Measurements from ENCODE around the gene ALX3. TPM values are rescaled to one million over a fixed set of nuclear protein-coding genes. Genes with fewer than 3 reads are reported as not detected.

The ALX3 gene
- total RNA-seq, 1 experiment from 2014 or later: not detected

DNA sequence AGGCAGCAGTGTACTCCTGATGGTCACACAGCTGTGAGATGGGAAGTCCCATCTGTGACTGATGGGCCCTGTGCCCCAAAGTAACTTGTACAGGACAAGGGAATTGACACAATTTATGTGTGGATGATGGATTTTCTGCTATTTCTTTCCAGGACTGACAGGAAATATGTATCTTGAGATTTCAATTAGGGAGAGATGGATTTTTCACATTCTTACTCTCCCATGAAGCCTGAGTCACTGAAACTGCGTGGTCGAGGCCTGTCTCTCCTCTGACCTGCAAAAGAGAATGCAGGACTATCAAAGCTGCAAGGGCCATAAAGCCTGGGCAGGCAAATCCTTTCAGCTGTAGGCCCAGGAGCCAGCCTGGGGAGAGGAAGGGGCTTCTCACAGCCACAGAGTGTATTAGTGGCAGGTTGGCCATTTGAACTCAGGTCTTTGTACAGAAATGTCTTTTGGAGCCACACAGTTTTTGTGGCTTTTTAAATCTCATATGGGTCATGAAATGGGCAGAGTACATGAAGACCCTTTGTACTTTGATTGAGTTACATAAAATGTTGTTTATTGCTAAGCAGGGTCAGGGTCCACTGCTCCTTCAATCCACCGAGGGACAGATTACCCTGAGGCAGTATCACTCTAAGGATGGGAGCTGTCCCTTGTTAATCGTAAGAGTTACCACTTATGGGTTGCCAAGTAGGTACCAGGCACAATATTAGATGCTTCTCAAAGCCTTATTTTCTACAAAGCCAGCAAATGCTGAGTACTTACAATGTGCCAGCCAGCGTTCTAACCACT lies 14.8 kb downstream of the ALX3 start:
- intact Hi-C loops (cut with micrococcal nuclease; ENCODE audit: unreplicated experiment): no loop called here
- Mint-ChIP-seq H3K36me3 (ENCODE audit: insufficient read depth, unreplicated experiment) (peaks cover 24% of the 10 kb centered on the region), H3K4me3 (ENCODE audit: low read depth, unreplicated experiment) (no peak overlapping the region), H3K27ac (ENCODE audit: unreplicated experiment) (no peak overlapping the region), H3K9me3 (ENCODE audit: low read depth, unreplicated experiment) (no peaks in the 10 kb centered on the region), H3K4me1 (ENCODE audit: low read depth, unreplicated experiment) (no peaks in the 10 kb centered on the region), H3K27me3 (ENCODE audit: unreplicated experiment) (no peaks in the 10 kb centered on the region)
- no TSS peak for BruUV-seq (replicated peaks)
- no peak for DNase-seq
- CTCF ChIA-PET: no interaction called here
- TF ChIP-seq, protein P1, sequence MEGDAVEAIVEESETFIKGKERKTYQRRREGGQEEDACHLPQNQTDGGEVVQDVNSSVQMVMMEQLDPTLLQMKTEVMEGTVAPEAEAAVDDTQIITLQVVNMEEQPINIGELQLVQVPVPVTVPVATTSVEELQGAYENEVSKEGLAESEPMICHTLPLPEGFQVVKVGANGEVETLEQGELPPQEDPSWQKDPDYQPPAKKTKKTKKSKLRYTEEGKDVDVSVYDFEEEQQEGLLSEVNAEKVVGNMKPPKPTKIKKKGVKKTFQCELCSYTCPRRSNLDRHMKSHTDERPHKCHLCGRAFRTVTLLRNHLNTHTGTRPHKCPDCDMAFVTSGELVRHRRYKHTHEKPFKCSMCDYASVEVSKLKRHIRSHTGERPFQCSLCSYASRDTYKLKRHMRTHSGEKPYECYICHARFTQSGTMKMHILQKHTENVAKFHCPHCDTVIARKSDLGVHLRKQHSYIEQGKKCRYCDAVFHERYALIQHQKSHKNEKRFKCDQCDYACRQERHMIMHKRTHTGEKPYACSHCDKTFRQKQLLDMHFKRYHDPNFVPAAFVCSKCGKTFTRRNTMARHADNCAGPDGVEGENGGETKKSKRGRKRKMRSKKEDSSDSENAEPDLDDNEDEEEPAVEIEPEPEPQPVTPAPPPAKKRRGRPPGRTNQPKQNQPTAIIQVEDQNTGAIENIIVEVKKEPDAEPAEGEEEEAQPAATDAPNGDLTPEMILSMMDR (IDR thresholded peaks at IDR 0.05; ENCODE audit: unreplicated experiment): no peak

DNA sequence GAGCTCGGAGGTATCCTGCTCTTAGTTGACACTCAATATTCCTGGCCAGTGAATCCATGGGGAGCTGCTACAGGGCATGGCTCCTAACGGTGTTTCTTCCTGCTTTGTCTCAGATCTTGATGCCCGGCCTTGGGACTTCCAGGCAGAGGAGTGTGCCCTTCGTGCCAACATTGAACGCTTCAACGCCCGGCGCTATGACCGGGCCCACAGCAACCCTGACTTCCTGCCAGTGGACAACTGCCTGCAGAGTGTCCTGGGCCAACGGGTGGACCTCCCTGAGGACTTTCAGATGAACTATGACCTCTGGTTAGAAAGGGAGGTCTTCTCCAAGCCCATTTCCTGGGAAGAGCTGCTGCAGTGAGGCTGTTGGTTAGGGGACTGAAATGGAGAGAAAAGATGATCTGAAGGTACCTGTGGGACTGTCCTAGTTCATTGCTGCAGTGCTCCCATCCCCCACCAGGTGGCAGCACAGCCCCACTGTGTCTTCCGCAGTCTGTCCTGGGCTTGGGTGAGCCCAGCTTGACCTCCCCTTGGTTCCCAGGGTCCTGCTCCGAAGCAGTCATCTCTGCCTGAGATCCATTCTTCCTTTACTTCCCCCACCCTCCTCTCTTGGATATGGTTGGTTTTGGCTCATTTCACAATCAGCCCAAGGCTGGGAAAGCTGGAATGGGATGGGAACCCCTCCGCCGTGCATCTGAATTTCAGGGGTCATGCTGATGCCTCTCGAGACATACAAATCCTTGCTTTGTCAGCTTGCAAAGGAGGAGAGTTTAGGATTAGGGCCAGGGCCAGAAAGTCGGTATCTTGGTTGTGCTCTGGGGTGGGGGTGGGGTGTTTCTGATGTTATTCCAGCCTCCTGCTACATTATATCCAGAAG lies 16.7 kb downstream of the ALX3 start:
- no peaks in the 10 kb centered on the region for H3K27me3 Mint-ChIP-seq (ENCODE audit: unreplicated experiment)
- intact Hi-C loops (cut with micrococcal nuclease; ENCODE audit: unreplicated experiment): no loop called here
- no peak overlapping the region for H3K27ac Mint-ChIP-seq (ENCODE audit: unreplicated experiment)
- H3K4me1 Mint-ChIP-seq (ENCODE audit: low read depth, unreplicated experiment): peaks cover 3% of the 10 kb centered on the region
- BruUV-seq (replicated peaks): no TSS peak
- H3K9me3 Mint-ChIP-seq (ENCODE audit: low read depth, unreplicated experiment): no peaks in the 10 kb centered on the region
- TF ChIP-seq, protein P1 (IDR thresholded peaks at IDR 0.05; ENCODE audit: unreplicated experiment): peak; percentile 71
- peaks cover 24% of the 10 kb centered on the region for H3K36me3 Mint-ChIP-seq (ENCODE audit: insufficient read depth, unreplicated experiment)
- CTCF ChIA-PET: no interaction called here
- no peak overlapping the region for H3K4me3 Mint-ChIP-seq (ENCODE audit: low read depth, unreplicated experiment)
- DNase-seq: peak; percentile 68

DNA sequence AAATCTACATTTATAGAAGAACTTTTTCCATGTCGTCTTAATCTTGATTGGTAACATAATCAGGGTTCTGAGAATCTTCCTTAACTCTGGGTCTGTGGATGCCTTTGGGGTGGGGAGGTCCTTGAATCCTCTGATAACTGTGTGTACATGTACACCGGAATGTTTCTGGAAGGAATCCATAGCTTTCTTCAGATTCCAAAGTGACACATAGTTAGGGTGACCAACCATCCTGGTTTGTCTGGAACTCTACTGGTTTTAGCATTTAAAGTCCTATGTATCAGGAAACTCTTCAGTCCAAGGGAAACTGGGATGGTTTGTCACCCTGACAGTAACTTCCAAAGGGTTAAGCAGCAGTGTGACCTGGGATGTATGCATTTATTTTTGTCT lies 19.2 kb downstream of the ALX3 start:
- H3K27me3 Mint-ChIP-seq (ENCODE audit: unreplicated experiment): no peaks in the 10 kb centered on the region
- intact Hi-C loops (cut with micrococcal nuclease; ENCODE audit: unreplicated experiment): no loop called here
- no TSS peak for BruUV-seq (replicated peaks)
- H3K4me3 Mint-ChIP-seq (ENCODE audit: low read depth, unreplicated experiment): no peak overlapping the region
- CTCF ChIA-PET: interaction anchor here (1.8 kb wide), 1 partner anchor 22 kb away, joined by 4 read pairs; no protein-coding TSS in a partner anchor
- H3K4me1 Mint-ChIP-seq (ENCODE audit: low read depth, unreplicated experiment): peaks cover 10% of the 10 kb centered on the region
- no peaks in the 10 kb centered on the region for H3K9me3 Mint-ChIP-seq (ENCODE audit: low read depth, unreplicated experiment)
- TF ChIP-seq, protein P1 (IDR thresholded peaks at IDR 0.05; ENCODE audit: unreplicated experiment): no peak
- H3K36me3 Mint-ChIP-seq (ENCODE audit: insufficient read depth, unreplicated experiment): peaks cover 32% of the 10 kb centered on the region
- DNase-seq: no peak
- no peak overlapping the region for H3K27ac Mint-ChIP-seq (ENCODE audit: unreplicated experiment)

DNA sequence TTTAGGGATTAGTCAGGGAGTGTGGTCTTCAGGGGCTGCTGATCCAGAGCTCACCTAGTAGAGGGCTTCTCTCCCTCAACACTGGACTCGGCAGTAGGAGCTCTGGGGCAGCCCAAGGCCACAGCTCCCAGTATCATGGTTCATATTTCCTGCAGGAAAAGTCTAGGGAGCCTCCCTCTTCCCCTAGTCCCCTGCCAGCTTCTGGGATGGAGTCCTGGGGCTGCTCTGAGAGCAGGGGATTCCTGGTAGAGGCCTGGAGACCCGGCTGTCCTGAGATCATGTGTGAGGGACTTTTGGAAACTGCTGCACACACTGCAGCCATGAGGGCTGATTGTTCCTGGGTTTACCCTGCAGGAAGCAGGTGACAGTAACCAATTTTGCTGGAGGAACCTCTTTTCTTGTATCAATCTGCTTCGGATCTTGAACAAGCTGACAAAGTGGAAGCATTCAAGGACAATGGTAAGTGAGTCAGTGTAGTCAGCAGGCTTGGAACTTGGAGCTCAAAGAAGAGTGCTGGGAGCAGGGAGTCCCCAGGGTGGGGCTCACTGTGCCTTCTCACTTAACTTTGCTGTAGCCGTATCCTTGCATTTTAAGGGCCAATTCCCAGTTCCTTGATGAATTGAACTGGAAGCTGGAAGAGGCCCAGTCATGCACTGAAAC lies 19.7 kb downstream of the ALX3 start:
- Mint-ChIP-seq H3K4me3 (ENCODE audit: low read depth, unreplicated experiment) (no peak overlapping the region), H3K4me1 (ENCODE audit: low read depth, unreplicated experiment) (peaks cover 10% of the 10 kb centered on the region), H3K9me3 (ENCODE audit: low read depth, unreplicated experiment) (no peaks in the 10 kb centered on the region), H3K36me3 (ENCODE audit: insufficient read depth, unreplicated experiment) (peaks cover 35% of the 10 kb centered on the region), H3K27ac (ENCODE audit: unreplicated experiment) (no peak overlapping the region), H3K27me3 (ENCODE audit: unreplicated experiment) (no peaks in the 10 kb centered on the region)
- no peak for DNase-seq
- intact Hi-C loops (cut with micrococcal nuclease; ENCODE audit: unreplicated experiment): no loop called here
- TF ChIP-seq, protein P1 (IDR thresholded peaks at IDR 0.05; ENCODE audit: unreplicated experiment): no peak
- no TSS peak for BruUV-seq (replicated peaks)
- CTCF ChIA-PET: interaction anchor here (1.8 kb wide), 1 partner anchor 21 kb away, joined by 4 read pairs; no protein-coding TSS in a partner anchor

All from Calu3 (cell line).